HG03108 (cell line): ENCODE measurements around the gene PLCL2.

Experiments
- ATAC-seq: cut with Tn5 transposase; IDR thresholded peaks from one replicate; pipeline ENCODE4 v1.9.1; 2021; ENCODE audit warnings: moderate library complexity; ENCODE audit not compliant: unreplicated experiment

Gene PLCL2

GRCh38 chr3:17038900-17039553 lies 154.3 kb downstream of the PLCL2 start:
- ATAC-seq, result no peak

DNA sequence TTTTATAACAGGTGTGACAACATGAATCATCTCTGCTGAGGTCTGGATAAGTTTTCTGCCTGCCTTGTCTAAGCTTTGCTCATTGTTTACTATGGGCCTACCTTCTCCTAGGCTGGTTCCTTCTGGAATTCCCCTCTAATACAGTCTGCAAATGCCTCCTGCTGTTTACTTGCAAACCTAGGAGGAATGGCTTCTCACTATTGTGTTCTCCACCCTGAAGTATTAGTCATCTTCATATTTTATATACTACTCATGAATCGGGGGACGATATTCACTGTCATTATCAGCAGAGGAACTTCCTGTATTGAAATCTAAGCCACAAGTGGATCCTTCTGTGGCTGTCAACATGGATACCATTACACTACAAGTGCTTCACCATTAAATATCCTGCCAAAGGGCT lies 154.8 kb downstream of the PLCL2 start:
- ATAC-seq, result no peak

DNA sequence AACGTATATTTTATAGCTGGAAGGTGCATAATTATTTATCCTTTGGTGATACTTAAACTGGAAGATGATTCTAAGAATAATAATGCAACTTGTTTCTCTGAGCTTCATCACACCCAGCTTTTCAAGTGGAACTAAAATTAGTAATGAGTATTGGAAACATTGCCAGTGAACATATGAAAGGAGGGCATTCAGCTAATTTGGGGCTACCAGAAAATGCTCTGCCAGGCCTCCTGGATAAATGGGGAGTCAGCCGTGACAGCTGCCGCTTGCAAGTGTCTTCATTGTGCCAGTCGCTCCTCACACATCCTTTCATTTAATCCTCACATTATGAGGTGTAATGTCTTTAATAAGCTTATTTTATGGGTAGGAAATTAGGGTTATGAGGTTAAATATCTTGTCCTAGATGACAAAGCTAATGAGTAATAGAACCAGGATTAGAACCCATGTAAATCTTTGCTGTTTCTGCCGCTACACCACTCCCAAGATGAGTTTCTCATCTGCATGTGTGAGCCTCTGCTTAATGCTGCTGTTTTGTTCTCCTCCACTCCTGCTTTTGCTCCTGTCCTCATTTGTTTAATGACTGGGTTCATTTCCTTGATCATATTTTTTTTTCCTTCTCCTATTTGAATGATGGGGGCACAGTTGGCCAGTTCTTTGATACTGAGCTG lies 155.7 kb downstream of the PLCL2 start:
- ATAC-seq, result no peak

DNA sequence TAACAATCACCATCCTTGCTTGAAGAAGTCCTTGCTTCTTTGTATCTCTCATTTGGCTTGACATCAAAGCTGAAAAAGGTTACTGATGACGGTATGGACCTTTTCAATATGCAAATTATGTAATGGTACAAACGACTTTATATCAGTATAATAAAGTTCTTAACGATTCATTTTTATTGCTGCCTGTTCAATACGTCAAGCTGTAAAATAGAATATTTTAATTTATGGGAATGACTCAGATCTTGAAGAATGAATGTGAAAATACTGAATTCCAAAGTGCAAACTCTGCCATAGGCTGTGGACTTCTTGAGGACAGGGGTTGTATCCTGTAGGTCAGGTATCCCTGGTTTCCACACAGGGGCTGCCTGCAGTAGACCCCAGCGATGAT lies 156.2 kb downstream of the PLCL2 start:
- no peak for ATAC-seq

- peak; percentile 74 for ATAC-seq
Observed at GRCh38 chr3:17044855-17045254, 160.1 kb downstream of the PLCL2 start.

GRCh38 chr3:17045705-17046104 lies 160.9 kb downstream of the PLCL2 start:
- ATAC-seq, result no peak

- ATAC-seq, result no peak
Observed at GRCh38 chr3:17046623-17047022, 161.9 kb downstream of the PLCL2 start.

DNA sequence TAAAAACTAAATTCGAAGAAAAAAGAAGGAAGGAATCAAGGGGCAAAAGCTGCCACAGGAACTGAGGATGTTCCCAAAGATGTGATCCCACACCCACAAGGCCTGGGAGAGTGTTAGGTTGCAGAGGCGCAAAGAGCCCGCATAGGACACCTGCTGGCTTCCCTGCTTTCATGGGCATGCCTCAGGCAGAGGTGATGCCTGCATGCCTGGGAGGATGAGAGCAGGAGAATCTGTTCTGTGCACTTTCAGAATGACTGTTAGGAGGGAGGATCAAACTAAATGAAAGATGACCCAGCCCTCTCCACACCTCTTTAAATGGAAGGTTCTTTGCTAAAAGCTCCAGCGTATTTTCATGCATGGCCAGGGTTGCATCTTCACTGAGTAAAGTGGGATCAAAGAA lies 162.4 kb downstream of the PLCL2 start:
- ATAC-seq, result no peak

DNA sequence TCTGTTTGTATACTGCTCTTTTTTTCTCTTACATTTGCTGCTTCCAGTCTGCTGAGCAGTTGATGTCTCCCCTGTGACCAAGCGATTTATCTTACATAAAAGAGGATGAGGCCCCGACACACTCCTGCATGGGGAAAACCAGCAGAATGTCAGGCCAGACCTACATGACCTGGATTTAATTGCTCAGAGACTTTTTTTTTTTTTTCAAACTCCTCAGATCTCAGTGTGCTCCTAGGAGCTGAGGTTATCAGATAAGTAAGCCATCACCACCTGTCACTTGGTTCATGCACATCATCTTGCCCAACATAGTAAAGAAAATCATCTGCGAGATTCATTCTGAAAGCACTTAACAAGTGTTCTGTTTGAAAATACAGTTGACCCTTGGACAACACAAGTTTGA lies 163.1 kb downstream of the PLCL2 start:
- ATAC-seq, result no peak

DNA sequence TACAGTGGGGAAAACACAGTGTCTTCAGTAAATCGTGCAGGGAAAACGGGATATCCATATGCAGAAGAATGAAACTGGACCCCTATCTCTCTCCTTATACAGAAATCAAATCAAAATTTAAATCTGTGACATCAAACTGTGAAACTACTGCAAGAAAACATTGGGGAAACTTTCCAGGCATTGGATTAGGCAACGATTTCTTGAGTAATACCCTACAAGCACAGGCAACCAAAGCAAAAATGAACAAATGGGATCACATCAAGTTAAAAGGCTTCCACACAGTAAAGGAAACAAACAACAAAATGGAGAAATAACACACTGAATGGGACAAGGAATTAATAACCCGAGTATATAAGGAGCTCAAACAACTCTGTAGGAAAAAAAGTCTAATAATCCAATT lies 165.3 kb downstream of the PLCL2 start:
- ATAC-seq, result no peak

- no peak for ATAC-seq
Observed at GRCh38 chr3:17050506-17050905, 165.8 kb downstream of the PLCL2 start.

GRCh38 chr3:17052363-17052762 lies 167.6 kb downstream of the PLCL2 start:
- ATAC-seq, result peak; percentile 62

- ATAC-seq, result no peak
Observed at GRCh38 chr3:17054301-17054981, 169.7 kb downstream of the PLCL2 start.

GRCh38 chr3:17054982-17055343 lies 170.2 kb downstream of the PLCL2 start:
- no peak for ATAC-seq

GRCh38 chr3:17055374-17056276 lies 170.9 kb downstream of the PLCL2 start:
- ATAC-seq, result peak; percentile 60

DNA sequence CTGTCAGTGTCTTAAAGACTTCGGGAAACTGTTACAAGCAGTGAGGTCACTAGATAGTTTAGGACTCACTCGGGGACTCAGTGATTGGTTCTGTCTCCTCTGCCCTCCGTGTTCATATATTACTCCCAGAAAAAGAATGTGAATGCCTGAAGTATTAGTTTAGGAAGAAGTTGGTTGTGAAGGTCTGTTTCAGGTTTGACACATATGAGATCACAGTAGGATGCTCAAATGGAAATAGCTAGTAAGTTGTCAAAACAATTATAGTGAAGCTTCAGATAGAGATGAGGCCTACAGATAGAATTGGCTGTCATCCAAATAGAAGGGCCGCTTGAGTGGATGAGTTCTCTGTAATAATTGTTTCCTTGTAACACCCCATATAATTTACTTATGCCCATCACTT lies 172.6 kb downstream of the PLCL2 start:
- no peak for ATAC-seq

- no peak for ATAC-seq
Observed at GRCh38 chr3:17059989-17060550, 175.3 kb downstream of the PLCL2 start.

- ATAC-seq, result no peak
Observed at GRCh38 chr3:17061005-17061404, 176.2 kb downstream of the PLCL2 start.

DNA sequence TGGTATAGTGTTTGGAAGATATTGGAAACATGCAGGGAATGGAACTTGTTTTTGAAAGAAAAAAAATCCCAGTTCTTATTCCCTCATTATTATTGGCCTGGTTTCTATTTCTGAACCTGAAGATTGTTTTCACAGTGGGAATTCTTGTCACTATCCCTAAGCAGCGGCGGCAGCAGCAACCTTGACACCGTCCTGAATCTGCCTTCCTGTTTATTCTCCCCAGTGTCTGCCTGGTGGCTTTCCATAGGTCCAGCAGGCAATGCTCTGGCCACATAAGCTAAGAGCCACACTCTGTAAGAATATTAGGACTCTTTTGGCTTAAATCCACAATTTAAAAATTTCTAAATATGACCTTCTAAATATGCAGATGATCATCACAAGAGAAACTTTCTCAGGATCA lies 178.0 kb downstream of the PLCL2 start:
- ATAC-seq, result no peak

- no peak for ATAC-seq
Observed at GRCh38 chr3:17063596-17063995, 178.8 kb downstream of the PLCL2 start.

DNA sequence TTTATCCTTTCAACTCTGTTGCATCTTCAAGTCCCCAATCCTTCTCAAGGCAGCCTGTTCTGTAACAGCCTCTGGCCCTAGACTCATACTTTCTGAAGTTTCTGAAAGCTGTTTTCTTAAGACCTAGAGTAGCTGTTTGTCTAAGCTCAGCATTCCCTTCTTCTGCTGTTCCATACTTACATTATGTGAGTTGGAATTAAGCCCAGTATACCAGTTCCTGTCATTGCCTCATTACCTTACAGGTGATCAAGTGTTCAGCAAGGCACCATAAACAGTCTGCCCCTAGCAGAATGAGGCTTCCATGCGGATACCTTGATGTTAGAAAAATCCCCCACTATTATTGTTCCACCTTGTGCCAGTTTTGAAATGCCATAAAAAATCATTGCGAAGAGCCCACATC lies 180.6 kb downstream of the PLCL2 start:
- ATAC-seq, result no peak
